Kidney tubule cell (primary cell): Measurements from ENCODE around the gene YAP1.
A peak's percentile ranks its signal among the peaks of the same experiment; 100 is the strongest.

Source experiments
- DNase-seq: peaks from one replicate; pipeline ENCODE4 v3.0.0-alpha.2; 2018; ENCODE audit warnings: low spot score

Gene YAP1

DNA sequence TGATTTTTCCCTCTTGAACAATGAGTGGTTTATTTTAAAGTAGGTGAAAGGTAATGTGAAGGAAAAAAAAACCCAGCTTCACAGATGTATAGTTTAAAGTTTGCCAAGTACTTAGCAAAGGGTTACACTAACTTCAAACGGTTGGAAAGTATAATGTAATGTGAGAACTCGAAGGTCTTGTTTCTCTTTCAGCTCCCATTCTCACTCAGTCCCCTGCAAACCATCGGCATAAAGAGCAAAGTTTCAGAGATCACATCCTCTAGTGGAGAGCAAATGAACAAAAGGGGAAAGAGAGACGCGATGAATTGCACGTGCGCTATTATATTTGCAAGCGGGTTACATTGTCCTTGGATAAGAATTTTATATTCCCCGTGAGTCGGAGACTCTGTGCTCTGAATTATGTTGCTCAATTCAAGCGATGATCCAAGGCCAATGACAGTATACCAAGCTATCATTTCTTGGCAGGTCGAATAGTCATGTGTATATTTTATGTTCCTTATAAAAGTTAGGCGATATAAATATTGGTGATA is 169.5 kb downstream of the YAP1 start:
- DNase-seq = peak; percentile 42

DNA sequence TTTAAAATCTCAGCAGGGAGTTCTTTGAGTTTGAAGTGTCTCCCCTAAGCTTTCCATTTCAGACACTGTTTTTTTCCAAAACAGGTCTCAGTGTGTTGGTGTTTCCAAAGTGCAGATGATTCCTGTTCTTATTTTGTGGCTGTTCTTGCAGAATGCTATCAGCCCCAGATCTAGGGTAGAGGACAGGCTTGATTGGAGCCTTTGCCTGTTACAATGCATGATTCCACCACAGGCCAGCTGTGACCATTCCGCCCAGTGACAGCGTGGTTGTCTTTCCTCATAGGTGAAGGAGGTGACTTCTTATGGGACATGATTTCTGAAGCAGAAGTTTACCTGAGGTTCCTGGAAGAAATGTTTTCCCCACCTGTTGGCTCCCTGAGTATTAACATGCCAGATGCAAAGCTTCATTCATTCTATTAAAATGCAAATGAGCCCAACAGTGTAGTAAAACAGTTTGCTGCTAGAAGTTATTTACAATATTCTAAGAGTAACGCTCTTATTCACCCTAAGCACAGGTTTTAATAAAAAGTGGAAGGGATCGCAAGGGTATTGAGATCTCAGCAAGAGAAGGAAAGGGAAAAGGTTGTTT is 170.1 kb downstream of the YAP1 start:
- peak; percentile 23 for DNase-seq
